Muscle of arm (tissue), 12 donors: ENCODE results near the gene OSBPL8. TPM values are rescaled to one million over a fixed set of nuclear protein-coding genes. Genes with fewer than 3 reads are reported as not detected.
A peak's percentile ranks its signal among the peaks of the same experiment; 100 is the strongest.
"Not testable (repeated sequence)": the region's sequence is repeated elsewhere in the genome, so short reads cannot be mapped to it uniquely, and the experiment has no call there.

Experiments used
- DNase-seq: peaks from one replicate; pipeline ENCODE4 v3.0.0-alpha.2; 2013
- polyA plus RNA-seq, 12 donors: library from polyadenylated mRNA; unstranded; fragments of 120-200 nt; gene quantifications; one replicate each; pipeline ENCODE4 v1.2.1, GENCODE V29; 2013; ENCODE audit not compliant: insufficient read length in 12 of 12

OSBPL8 gene
- polyA plus RNA-seq, 12 donors: 23.2 to 45.3 (median 34.2) TPM; not detected in 1

- DNase-seq: no peak
Observed at GRCh38 chr12:76368230-76368629, 191.3 kb downstream of the OSBPL8 start.

- no peak for DNase-seq
Observed at GRCh38 chr12:76366163-76366562, 193.4 kb downstream of the OSBPL8 start.

- DNase-seq: not testable (repeated sequence)
Observed at GRCh38 chr12:76364131-76364530, 195.4 kb downstream of the OSBPL8 start.

- no peak for DNase-seq
Observed at GRCh38 chr12:76360316-76360715, 199.3 kb downstream of the OSBPL8 start.

- DNase-seq: no peak
Observed at GRCh38 chr12:76356071-76356470, 203.5 kb downstream of the OSBPL8 start.

GRCh38 chr12:76348079-76348901 lies 211.3 kb downstream of the OSBPL8 start, which contains the start of gene BBS10:
Gene BBS10 (minus strand): TSS chr12:76348415. CDS start chr12:76348358, 57 bp downstream.
- DNase-seq: peak; percentile 92

GRCh38 chr12:76346798-76347420 lies 212.7 kb downstream of the OSBPL8 start:
- DNase-seq: peak; percentile 59

- no peak for DNase-seq
Observed at GRCh38 chr12:76346236-76346635, 213.3 kb downstream of the OSBPL8 start.

GRCh38 chr12:76345569-76345968 lies 214.0 kb downstream of the OSBPL8 start:
- DNase-seq: no peak

GRCh38 chr12:76341436-76342030 lies 218.0 kb downstream of the OSBPL8 start:
- DNase-seq: no peak

- DNase-seq: no peak
Observed at GRCh38 chr12:76340680-76341435, 218.7 kb downstream of the OSBPL8 start.

- no peak for DNase-seq
Observed at GRCh38 chr12:76337583-76337982, 222.0 kb downstream of the OSBPL8 start.

GRCh38 chr12:76332606-76333005 lies 227.0 kb downstream of the OSBPL8 start:
- DNase-seq: no peak

GRCh38 chr12:76329606-76330005 lies 230.0 kb downstream of the OSBPL8 start:
- DNase-seq: no peak

GRCh38 chr12:76329159-76329558 lies 230.4 kb downstream of the OSBPL8 start:
- no peak for DNase-seq

- DNase-seq: not testable (repeated sequence)
Observed at GRCh38 chr12:76319595-76320319, 239.8 kb downstream of the OSBPL8 start.

- DNase-seq: no peak
Observed at GRCh38 chr12:76318773-76319594, 240.6 kb downstream of the OSBPL8 start.

- DNase-seq: no peak
Observed at GRCh38 chr12:76317976-76318375, 241.6 kb downstream of the OSBPL8 start.

GRCh38 chr12:76316468-76316867 lies 243.1 kb downstream of the OSBPL8 start:
- no peak for DNase-seq

GRCh38 chr12:76313299-76313698 lies 246.3 kb downstream of the OSBPL8 start:
- no peak for DNase-seq
